ENCODE results near the gene CUTA. TPM values are rescaled to one million over a fixed set of nuclear protein-coding genes. Genes with fewer than 3 reads are reported as not detected.
"Not testable (repeated sequence)": the region's sequence is repeated elsewhere in the genome, so short reads cannot be mapped to it uniquely, and the experiment has no call there.

Gene CUTA
- total RNA-seq, 6 experiments from 2014 or later, result 464 to 546 (median 536) TPM

DNA sequence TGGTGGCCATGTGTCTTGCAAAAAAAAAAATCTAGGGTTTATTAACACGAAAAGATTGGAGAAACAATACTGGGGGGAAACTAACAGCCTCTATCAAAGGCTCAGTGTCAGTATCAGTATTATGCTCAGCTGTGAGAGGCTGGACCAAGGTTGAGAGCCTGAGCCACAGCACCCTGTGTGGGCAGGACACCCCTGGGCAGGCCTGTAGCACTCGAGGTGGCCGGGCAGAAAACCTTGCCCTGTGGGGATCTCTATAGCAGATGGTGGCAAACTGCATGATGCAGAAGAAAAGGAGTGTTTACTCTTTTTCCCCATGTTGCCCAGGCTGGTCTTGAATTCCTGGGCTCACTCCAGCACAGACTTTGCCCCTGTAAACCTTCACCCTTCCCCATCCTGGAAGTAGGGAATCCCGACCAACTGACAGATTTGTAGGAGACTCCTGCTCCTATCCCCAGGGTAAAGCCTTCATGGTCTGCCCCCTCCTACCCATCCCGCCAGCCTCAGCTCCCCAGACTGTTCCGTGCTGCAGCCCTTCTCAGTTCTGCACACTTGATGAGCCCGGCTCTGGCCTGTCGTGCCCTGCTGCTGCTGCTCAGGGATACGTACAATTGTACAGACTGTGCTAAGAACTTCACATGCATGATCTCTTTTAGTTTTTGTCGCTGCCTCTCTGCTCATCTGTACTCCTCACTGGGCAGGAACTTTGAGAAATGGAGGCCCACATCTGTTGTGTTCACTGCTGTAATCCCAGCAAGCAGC lies 34.3 kb downstream of the CUTA start:
- Mint-ChIP-seq H3K9me3 (no peaks in the 10 kb centered on the region), H3K4me1 (ENCODE audit: low read depth) (peaks cover 6% of the 10 kb centered on the region; the same call in 1 of the 2 replicates), H3K4me3 (no peak overlapping the region), H3K27ac (no peak overlapping the region), H3K36me3 (ENCODE audit: low read depth) (no peaks in the 10 kb centered on the region), H3K27me3 (ENCODE audit: insufficient read depth) (peaks cover 16% of the 10 kb centered on the region)
- DNase-seq, result no peak
- TF ChIP-seq, protein P1, sequence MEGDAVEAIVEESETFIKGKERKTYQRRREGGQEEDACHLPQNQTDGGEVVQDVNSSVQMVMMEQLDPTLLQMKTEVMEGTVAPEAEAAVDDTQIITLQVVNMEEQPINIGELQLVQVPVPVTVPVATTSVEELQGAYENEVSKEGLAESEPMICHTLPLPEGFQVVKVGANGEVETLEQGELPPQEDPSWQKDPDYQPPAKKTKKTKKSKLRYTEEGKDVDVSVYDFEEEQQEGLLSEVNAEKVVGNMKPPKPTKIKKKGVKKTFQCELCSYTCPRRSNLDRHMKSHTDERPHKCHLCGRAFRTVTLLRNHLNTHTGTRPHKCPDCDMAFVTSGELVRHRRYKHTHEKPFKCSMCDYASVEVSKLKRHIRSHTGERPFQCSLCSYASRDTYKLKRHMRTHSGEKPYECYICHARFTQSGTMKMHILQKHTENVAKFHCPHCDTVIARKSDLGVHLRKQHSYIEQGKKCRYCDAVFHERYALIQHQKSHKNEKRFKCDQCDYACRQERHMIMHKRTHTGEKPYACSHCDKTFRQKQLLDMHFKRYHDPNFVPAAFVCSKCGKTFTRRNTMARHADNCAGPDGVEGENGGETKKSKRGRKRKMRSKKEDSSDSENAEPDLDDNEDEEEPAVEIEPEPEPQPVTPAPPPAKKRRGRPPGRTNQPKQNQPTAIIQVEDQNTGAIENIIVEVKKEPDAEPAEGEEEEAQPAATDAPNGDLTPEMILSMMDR (IDR thresholded peaks at IDR 0.05), result no peak

DNA sequence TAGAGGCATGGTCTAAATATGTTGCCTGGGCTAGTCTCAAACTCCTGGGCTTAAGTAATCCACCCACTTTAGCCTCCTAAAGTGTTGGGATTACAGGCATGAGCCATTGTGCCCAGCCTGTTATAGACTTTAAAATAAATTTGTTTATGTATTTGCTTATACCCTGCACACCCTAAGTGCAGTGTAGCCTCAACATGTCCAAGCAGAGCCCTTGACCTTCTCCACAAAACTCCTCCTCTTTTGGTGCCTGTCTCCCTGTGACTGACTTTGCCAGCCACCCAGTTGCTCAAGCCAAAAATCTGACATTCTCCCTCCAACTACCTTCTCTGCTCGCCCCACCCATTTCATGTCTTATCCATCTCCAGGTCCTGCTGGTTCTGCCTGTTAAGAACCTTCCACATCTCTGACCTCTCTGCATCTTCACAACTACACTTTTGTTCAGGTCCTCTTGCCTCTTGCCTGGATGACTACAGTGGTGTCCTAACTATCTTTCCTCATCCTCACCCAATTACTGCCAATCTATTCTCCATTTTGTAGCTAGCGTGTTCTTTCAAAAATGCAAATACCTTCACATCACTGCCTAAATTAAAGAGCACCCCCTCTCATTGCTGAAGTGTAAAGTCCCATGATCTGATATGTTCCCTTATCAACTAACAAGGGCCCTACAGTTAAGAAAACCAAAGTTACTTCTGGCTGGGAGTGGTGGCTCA lies 37.5 kb downstream of the CUTA start:
- TF ChIP-seq, protein P1 (IDR thresholded peaks at IDR 0.05), result no peak
- H3K9me3 Mint-ChIP-seq, result no peaks in the 10 kb centered on the region
- no peak for DNase-seq

DNA sequence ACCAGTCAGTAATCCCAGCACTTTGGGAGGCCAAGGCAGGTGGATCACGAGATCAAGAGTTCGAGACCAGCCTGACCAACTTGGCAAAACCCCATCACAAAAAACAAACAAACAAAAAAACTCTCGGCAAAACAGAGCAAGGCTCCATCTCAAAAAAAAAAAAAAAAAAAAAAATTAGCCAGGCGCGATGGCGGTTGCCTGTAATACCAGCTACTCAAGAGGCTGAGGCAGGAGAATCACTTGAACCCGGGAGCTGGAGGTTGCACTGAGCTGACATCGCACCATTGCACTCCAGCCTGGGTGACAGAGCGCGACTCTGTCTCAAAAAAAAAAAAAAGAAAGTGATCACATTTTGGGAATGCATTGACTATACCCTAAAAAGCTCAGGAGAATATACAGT lies 38.7 kb downstream of the CUTA start:
- H3K9me3 Mint-ChIP-seq; H3K4me3 Mint-ChIP-seq; H3K27ac Mint-ChIP-seq; H3K36me3 Mint-ChIP-seq (ENCODE audit: low read depth); DNase-seq: not testable (repeated sequence)
- Mint-ChIP-seq H3K27me3 (ENCODE audit: insufficient read depth) (peaks cover 16% of the 10 kb centered on the region), H3K4me1 (ENCODE audit: low read depth) (peaks cover 21% of the 10 kb centered on the region)

More for the DNA sequence above, 37.5 kb downstream of the CUTA start:
- Mint-ChIP-seq H3K4me1 (ENCODE audit: low read depth) (peaks cover 15% of the 10 kb centered on the region), H3K4me3 (no peak overlapping the region), H3K27ac (no peak overlapping the region), H3K36me3 (ENCODE audit: low read depth) (no peaks in the 10 kb centered on the region), H3K27me3 (ENCODE audit: insufficient read depth) (peaks cover 12% of the 10 kb centered on the region)

GRCh38 chr6:33377171-33377570 lies 40.7 kb downstream of the CUTA start:
- Mint-ChIP-seq H3K4me3 (no peak overlapping the region), H3K27me3 (ENCODE audit: insufficient read depth) (peaks cover 20% of the 10 kb centered on the region), H3K27ac (no peak overlapping the region), H3K9me3 (no peaks in the 10 kb centered on the region), H3K36me3 (ENCODE audit: low read depth) (no peaks in the 10 kb centered on the region), H3K4me1 (ENCODE audit: low read depth) (peaks cover 22% of the 10 kb centered on the region)
- DNase-seq, result no peak
- TF ChIP-seq, protein P1 (IDR thresholded peaks at IDR 0.05), result no peak

GRCh38 chr6:33375143-33375671 lies 42.7 kb downstream of the CUTA start:
- peak; percentile 65 for DNase-seq

More at GRCh38 chr6:33375143-33375671, 42.7 kb downstream of the CUTA start:
- no peak overlapping the region for H3K4me3 Mint-ChIP-seq
- no peaks in the 10 kb centered on the region for H3K36me3 Mint-ChIP-seq (ENCODE audit: low read depth)
- no peaks in the 10 kb centered on the region for H3K9me3 Mint-ChIP-seq
- H3K4me1 Mint-ChIP-seq (ENCODE audit: low read depth), result peaks cover 22% of the 10 kb centered on the region
- H3K27ac Mint-ChIP-seq, result no peak overlapping the region
- H3K27me3 Mint-ChIP-seq (ENCODE audit: insufficient read depth), result peaks cover 10% of the 10 kb centered on the region
- TF ChIP-seq, protein P1 (IDR thresholded peaks at IDR 0.05), result no peak
